Uterus (tissue), 4 donors: ENCODE results near the gene CHP2. TPM values are rescaled to one million over a fixed set of nuclear protein-coding genes. Genes with fewer than 3 reads are reported as not detected.

Source experiments
- DNase-seq, 2 donors: peaks; one replicate each; pipeline ENCODE4 v3.0.0-alpha.2; 2019 to 2020
- H3K27ac ChIP-seq, 2 donors: fragments of 200-600 bp; sonication (generic); 1 replicate in 1 of 2; 2 replicates in 1 of 2; pipeline ENCODE4 v1.5.1; 2016 to 2018
- H3K27me3 ChIP-seq, 2 donors: fragments of 200-600 bp; sonication (generic); one replicate each; pipeline ENCODE4 v1.5.1; 2018 to 2019; ENCODE audit warnings: control low read depth in 1 of 2
- H3K36me3 ChIP-seq, 2 donors: fragments of 200-600 bp; sonication (generic); one replicate each; pipeline ENCODE4 v1.5.1; 2019; ENCODE audit warnings: control low read depth in 1 of 2
- H3K4me1 ChIP-seq, 2 donors: fragments of 200-600 bp; sonication (generic); one replicate each; pipeline ENCODE4 v1.5.1; 2018 to 2019; ENCODE audit warnings: control low read depth in 1 of 2
- H3K4me3 ChIP-seq, 2 donors: fragments of 200-600 bp; sonication (generic); 1 replicate in 1 of 2; 2 replicates in 1 of 2; pipeline ENCODE4 v1.5.1; 2018 to 2019; ENCODE audit warnings: mild to moderate bottlenecking in 1 of 2
- H3K9me3 ChIP-seq, 2 donors: fragments of 200-600 bp; sonication (generic); one replicate each; pipeline ENCODE4 v1.5.1; 2019; ENCODE audit warnings: control low read depth in 1 of 2
- CTCF ChIP-seq, 4 experiments: fragments of 200-600 bp in 2 of 4; fragments of 450-650 bp in 2 of 4; sonication (generic) in 2 of 4; IDR thresholded peaks; one replicate each; pipeline ENCODE4 v1.5.1; 2016 to 2019; ENCODE audit warnings: antibody characterized with exemption in 4 of 4, mild to moderate bottlenecking in 2 of 4, moderate library complexity in 1 of 4
- POLR2A ChIP-seq, 2 donors: fragments of 450-650 bp; IDR thresholded peaks; one replicate each; pipeline ENCODE4 v1.6.1; 2016; ENCODE audit warnings: antibody characterized with exemption in 2 of 2, mild to moderate bottlenecking in 1 of 2, moderate library complexity in 1 of 2
- intact Hi-C: fragments of 100-400 bp; cut with DNase I; formaldehyde crosslinking; loops from one replicate; pipeline ENCODE4 v1.15.1; 2023; ENCODE audit warnings: low total_unique reads
- total RNA-seq, 4 donors: library from RNA; depleted of rRNA in 3 of 4; stranded (reverse); fragments of >200 nt in 3 of 4; gene quantifications; one replicate each; pipeline versions ENCODE4 v1.1.0 to v1.2.4, GENCODE V29; 2014 to 2023
- donor health status: DM: yes; HTN: yes; CAD: no.

CHP2 gene
- total RNA-seq, 4 donors from 2014 or later = 0.35 TPM; not detected in 3

GRCh38 chr16:23757937-23758619 lies 3.3 kb downstream of the CHP2 start:
- Histone ChIP-seq H3K27ac (no peak overlapping the region), H3K36me3 (no peaks in the 10 kb centered on the region), H3K27me3 (peaks cover 0 to 16% of the 10 kb centered on the region in 2 donors), H3K4me3 (no peak overlapping the region), H3K4me1 (peaks cover 0 to 7% of the 10 kb centered on the region in 2 donors), H3K9me3 (no peaks in the 10 kb centered on the region)
- intact Hi-C loops = no loop called here
- TF ChIP-seq CTCF (IDR thresholded peaks at IDR 0.05) (no peak), POLR2A (IDR thresholded peaks at IDR 0.05) (no peak)
- no peak for DNase-seq

GRCh38 chr16:23765933-23766332 lies 11.1 kb downstream of the CHP2 start:
- Histone ChIP-seq H3K4me3 (no peak overlapping the region), H3K27ac (no peak overlapping the region), H3K27me3 (no peaks in the 10 kb centered on the region), H3K4me1 (no peaks in the 10 kb centered on the region), H3K9me3 (no peaks in the 10 kb centered on the region), H3K36me3 (no peaks in the 10 kb centered on the region)
- TF ChIP-seq CTCF (IDR thresholded peaks at IDR 0.05) (no peak), POLR2A (IDR thresholded peaks at IDR 0.05) (no peak)
- no peak for DNase-seq
- intact Hi-C loops = no loop called here

- TF ChIP-seq POLR2A (IDR thresholded peaks at IDR 0.05) = no peak
- no peak for DNase-seq
- H3K27me3 ChIP-seq = no peaks in the 10 kb centered on the region
- no peaks in the 10 kb centered on the region for H3K36me3 ChIP-seq
- no peak overlapping the region for H3K4me3 ChIP-seq
- no peaks in the 10 kb centered on the region for H3K4me1 ChIP-seq
- intact Hi-C loops = no loop called here
- no peak overlapping the region for H3K27ac ChIP-seq
- no peaks in the 10 kb centered on the region for H3K9me3 ChIP-seq
These were observed 13.8 kb downstream of the CHP2 start for GRCh38 chr16:23768581-23768980.

GRCh38 chr16:23771027-23771426 lies 16.2 kb downstream of the CHP2 start:
- no peaks in the 10 kb centered on the region for H3K9me3 ChIP-seq
- DNase-seq = no peak

GRCh38 chr16:23771642-23772041 lies 16.8 kb downstream of the CHP2 start:
- no peaks in the 10 kb centered on the region for H3K4me1 ChIP-seq
- DNase-seq = no peak
- no peak overlapping the region for H3K27ac ChIP-seq
- H3K9me3 ChIP-seq = no peaks in the 10 kb centered on the region
- intact Hi-C loops = no loop called here
- H3K36me3 ChIP-seq = no peaks in the 10 kb centered on the region
- TF ChIP-seq POLR2A (IDR thresholded peaks at IDR 0.05) (no peak), CTCF (IDR thresholded peaks at IDR 0.05) (no peak)
- no peaks in the 10 kb centered on the region for H3K27me3 ChIP-seq
- H3K4me3 ChIP-seq = no peak overlapping the region

More at GRCh38 chr16:23771027-23771426, 16.2 kb downstream of the CHP2 start:
- no peak overlapping the region for H3K4me3 ChIP-seq
- H3K36me3 ChIP-seq = no peaks in the 10 kb centered on the region
- no peaks in the 10 kb centered on the region for H3K27me3 ChIP-seq
- intact Hi-C loops = no loop called here
- no peak overlapping the region for H3K27ac ChIP-seq
- no peaks in the 10 kb centered on the region for H3K4me1 ChIP-seq
- TF ChIP-seq POLR2A (IDR thresholded peaks at IDR 0.05) (no peak), CTCF (IDR thresholded peaks at IDR 0.05) (no peak)
